Measurements from ENCODE around the gene PAF1.

DNA sequence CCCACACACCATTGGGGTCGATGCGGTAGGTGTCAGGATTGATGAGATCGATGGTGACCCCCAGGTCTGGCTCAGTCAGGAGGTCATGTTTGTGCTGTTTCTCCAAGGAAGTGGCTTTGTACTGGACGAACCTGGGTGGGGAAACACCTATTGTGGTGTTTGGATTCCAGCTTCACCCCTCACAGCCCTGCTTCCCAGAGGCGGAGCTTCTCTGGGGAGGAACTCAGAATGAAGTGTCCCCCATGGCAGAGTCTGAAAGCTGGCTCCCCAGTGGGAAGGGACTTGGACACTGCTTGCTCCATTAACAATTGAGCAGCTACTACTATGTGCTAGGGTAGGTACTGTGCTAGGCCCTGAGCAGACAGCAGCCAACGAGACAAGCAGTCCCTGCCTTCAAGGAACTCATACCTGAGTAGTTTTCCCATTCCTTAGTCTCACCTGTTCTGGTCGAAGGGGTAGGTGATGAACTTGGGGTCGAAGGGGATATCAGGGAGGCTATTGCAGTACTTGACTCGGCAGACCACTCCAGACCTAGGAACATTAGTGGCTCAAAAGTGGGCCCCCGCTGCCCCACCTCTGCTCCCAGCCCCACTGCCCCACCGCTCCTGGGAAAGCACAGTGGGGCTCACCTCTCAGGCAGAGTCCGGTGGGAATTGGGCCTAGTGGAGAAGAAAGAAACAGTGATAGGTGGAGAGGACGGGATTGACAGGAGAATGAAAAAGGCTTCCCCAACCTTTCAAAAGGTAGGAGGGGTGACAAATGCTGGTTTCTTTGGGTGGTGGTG lies 1.1 kb downstream of the PAF1 start:
- TF ChIP-seq POLR2A (IDR thresholded peaks at IDR 0.05) (no peak), POLR2AphosphoS5 (IDR thresholded peaks at IDR 0.05) (no peak)
- TF ChIP-seq, protein P1, sequence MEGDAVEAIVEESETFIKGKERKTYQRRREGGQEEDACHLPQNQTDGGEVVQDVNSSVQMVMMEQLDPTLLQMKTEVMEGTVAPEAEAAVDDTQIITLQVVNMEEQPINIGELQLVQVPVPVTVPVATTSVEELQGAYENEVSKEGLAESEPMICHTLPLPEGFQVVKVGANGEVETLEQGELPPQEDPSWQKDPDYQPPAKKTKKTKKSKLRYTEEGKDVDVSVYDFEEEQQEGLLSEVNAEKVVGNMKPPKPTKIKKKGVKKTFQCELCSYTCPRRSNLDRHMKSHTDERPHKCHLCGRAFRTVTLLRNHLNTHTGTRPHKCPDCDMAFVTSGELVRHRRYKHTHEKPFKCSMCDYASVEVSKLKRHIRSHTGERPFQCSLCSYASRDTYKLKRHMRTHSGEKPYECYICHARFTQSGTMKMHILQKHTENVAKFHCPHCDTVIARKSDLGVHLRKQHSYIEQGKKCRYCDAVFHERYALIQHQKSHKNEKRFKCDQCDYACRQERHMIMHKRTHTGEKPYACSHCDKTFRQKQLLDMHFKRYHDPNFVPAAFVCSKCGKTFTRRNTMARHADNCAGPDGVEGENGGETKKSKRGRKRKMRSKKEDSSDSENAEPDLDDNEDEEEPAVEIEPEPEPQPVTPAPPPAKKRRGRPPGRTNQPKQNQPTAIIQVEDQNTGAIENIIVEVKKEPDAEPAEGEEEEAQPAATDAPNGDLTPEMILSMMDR (IDR thresholded peaks at IDR 0.05) = no peak

Measured in breast epithelium (tissue), 3 donors.